Common myeloid progenitor, CD34-positive (primary cell): ENCODE data around the gene SORBS1.

Experiments
- CTCF ChIA-PET: fragments of 350-600 bp; sonication (Branson Sonifier 250); formaldehyde crosslinking; loops from one replicate; lab custom pipeline; 2021; ENCODE audit warnings: antibody characterized with exemption; lab: Charles Lee
- POLR2A ChIA-PET: fragments of 350-600 bp; sonication (Branson Sonifier 250); formaldehyde crosslinking; loops from one replicate; lab custom pipeline; 2021; ENCODE audit warnings: antibody characterized with exemption; lab: Charles Lee
- DNase-seq, 3 donors: peaks; one replicate each; pipeline versions ENCODE4 v3.0.0 to v3.0.0-alpha.2; 2013
- H3K27ac ChIP-seq, 2 experiments: 1 replicate in 1 of 2; 2 replicates in 1 of 2; pipeline ENCODE4 v1.7.0; 2013; ENCODE audit warnings: inconsistent platforms in 2 of 2, low read length in 2 of 2, mild to moderate bottlenecking in 2 of 2, low read depth in 1 of 2, moderate library complexity in 1 of 2; ENCODE audit not compliant: severe bottlenecking in 2 of 2, insufficient read depth in 1 of 2, poor library complexity in 1 of 2
- H3K27me3 ChIP-seq, 5 experiments: replicated peaks in 2 of 5; 1 replicate in 3 of 5; 2 replicates in 2 of 5; pipeline versions ENCODE4 v1.6.1 to v1.7.0; 2013; ENCODE audit warnings: low read length in 4 of 5, mild to moderate bottlenecking in 2 of 5, moderate library complexity in 2 of 5, inconsistent platforms in 1 of 5; ENCODE audit not compliant: insufficient read depth in 5 of 5, control insufficient read depth in 4 of 5
- H3K36me3 ChIP-seq, 4 experiments: 1 replicate in 2 of 4; 2 replicates in 2 of 4; pipeline versions ENCODE4 v1.6.1 to v1.7.0; 2013; ENCODE audit warnings: low read length in 3 of 4, control low read depth in 1 of 4, mild to moderate bottlenecking in 1 of 4; ENCODE audit not compliant: control insufficient read depth in 4 of 4, insufficient read depth in 4 of 4
- H3K4me1 ChIP-seq, 4 experiments: 1 replicate in 3 of 4; 2 replicates in 1 of 4; pipeline versions ENCODE4 v1.6.1 to v1.7.1; 2013; ENCODE audit warnings: low read length in 3 of 4, mild to moderate bottlenecking in 3 of 4, control low read depth in 1 of 4, inconsistent platforms in 1 of 4, moderate library complexity in 1 of 4; ENCODE audit not compliant: control insufficient read depth in 4 of 4, insufficient read depth in 4 of 4; ENCODE audit errors: control extremely low read depth in 1 of 4
- H3K4me3 ChIP-seq, 7 experiments: 1 replicate in 4 of 7; 2 replicates in 3 of 7; pipeline versions ENCODE4 v1.5.1 to v1.7.0; 2013; ENCODE audit warnings: mild to moderate bottlenecking in 7 of 7, low read length in 6 of 7, moderate library complexity in 6 of 7, inconsistent platforms in 2 of 7, low read depth in 2 of 7, control low read depth in 1 of 7; ENCODE audit not compliant: insufficient read depth in 4 of 7, control insufficient read depth in 1 of 7; ENCODE audit errors: extremely low read depth in 1 of 7
- H3K9me3 ChIP-seq, 5 experiments: 1 replicate in 4 of 5; 2 replicates in 1 of 5; pipeline versions ENCODE4 v1.6.1 to v1.7.1; 2013; ENCODE audit warnings: low read length in 4 of 5, mild to moderate bottlenecking in 2 of 5, inconsistent platforms in 1 of 5, low read depth in 1 of 5, moderate library complexity in 1 of 5; ENCODE audit not compliant: control insufficient read depth in 4 of 5, insufficient read depth in 2 of 5; ENCODE audit errors: control extremely low read depth in 1 of 5
- WGBS: methylation state at CpG from one replicate; pipeline ENCODE4 v1.1.5; 2013; ENCODE audit not compliant: insufficient coverage; 5-methylcytosine and 5-hydroxymethylcytosine counted together

SORBS1 gene

DNA sequence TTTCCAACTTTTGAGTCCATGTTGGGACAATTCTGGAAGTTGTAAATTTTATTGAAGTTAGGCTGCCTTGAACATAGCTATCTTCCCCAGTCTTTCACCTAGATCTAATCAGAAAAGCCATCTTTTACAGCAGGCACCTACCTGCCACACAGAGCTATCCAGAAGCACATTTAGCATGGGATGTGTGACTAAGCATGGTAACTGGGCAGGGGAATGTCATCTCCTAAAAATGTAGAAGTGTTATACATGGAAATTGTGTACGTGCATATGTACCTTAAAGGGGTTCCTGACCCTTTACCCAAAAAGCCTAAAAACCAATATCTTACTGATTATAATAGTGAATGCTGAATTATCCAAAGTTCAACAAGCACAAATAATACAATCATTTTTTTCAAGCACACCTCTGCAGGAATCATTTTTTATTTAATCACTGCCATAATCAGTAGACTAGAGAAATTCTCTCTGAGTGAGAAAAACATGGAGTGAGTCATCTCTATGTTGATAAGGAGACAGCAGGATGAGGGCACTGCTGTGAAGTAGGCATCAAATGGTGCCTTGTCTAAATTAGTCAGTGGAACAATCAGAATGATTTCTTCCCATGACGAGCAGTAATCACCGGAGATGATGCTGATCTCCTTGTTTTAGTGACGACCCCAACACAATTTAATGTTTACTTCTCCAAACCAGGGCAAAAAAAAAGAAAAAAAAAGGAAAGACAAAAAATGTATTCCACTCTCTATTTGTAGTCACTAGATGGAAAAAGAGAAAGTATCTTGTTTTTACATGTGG is 75.9 kb downstream of the SORBS1 start:
- H3K4me3 ChIP-seq = no peak overlapping the region
- no peaks in the 10 kb centered on the region for H3K27me3 ChIP-seq
- no peak overlapping the region for H3K27ac ChIP-seq
- CTCF ChIA-PET = interaction anchor here (0.6 kb wide), 1 partner anchor 54 kb away, joined by 3 read pairs; no protein-coding TSS in a partner anchor
- no peak for DNase-seq
- H3K36me3 ChIP-seq = no peaks in the 10 kb centered on the region
- WGBS = no CpG with 5 or more reads among the region's 4 CpGs
- H3K4me1 ChIP-seq = peaks cover 0 to 2% (median under 1%) of the 10 kb centered on the region in 4 experiments
- POLR2A ChIA-PET = no interaction called here
- no peaks in the 10 kb centered on the region for H3K9me3 ChIP-seq

DNA sequence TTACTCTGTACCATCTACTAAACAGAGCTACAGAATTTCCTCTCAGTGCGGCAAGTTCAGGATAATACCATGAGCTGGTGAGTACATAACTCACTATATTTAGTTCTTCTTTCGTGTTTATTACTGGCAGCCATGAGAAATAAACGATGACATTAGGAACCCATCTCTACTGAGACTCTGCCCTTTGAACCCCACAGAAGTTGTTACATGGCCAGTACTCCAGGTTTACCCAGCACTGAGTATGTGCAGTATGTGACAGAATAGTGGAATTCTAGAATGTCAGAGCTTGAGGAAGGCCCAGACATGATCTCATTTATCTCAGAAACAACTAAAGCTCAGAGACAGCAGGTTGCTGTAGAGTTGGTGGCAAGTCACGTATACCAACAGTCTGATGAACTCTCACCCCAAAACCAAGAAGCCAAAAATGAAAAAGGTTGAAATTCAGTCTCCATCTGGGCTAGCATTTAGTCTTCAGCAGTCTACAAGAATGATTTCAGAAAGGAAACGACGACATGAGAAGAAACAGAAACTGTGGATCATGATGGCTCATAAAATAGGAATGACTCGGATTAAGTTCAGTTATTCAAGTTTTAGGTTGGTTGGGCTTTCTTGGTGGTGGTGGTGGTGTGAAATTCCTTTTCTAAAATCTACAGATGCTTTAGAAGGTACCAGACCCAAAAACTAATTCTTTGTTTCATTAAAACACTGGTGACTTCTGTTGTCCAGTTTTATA is 78.5 kb downstream of the SORBS1 start:
- Histone ChIP-seq H3K27ac (no peak overlapping the region), H3K4me1 (peaks cover 0 to 5% (median 2%) of the 10 kb centered on the region in 4 experiments), H3K9me3 (no peaks in the 10 kb centered on the region), H3K36me3 (no peaks in the 10 kb centered on the region), H3K27me3 (no peaks in the 10 kb centered on the region), H3K4me3 (no peak overlapping the region)
- ChIA-PET CTCF (interaction anchor here (1.0 to 1.2 kb wide), 2 partner anchors 11 to 121 kb away, joined by 3 read pairs; no protein-coding TSS in a partner anchor), POLR2A (no interaction called here)
- WGBS = 97% methylated on average over 6 of the region's 7 CpGs
- no peak for DNase-seq

DNA sequence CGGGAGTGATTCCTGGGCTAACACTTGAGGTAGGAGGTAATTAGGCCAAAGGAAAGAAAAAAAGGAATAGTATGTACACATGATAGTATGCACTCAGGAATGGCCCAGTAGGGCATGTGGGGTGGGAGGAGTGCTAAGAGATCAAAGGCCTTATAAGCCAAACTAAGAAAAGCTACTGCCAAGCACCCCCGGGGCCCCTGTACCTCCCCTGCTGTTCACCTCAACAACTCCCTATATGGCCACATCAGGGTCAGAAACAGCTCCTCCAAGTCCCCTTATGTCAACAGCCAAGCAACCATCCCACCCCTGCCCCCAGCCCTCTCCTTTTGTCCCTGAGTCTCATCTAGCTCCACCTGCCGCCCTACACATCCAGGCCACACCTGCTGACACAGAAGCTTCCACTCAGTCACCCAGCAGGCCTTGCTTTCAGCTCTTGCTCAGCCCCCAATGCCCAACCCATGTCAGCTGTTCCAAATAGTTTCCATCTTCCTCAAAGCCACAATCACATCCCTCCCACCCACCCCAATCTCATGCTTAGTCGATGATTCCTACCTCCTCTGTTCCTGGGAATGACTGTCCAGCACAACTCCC is 80.2 kb downstream of the SORBS1 start:
- DNase-seq = no peak
- Histone ChIP-seq H3K27me3 (no peaks in the 10 kb centered on the region), H3K36me3 (no peaks in the 10 kb centered on the region), H3K4me3 (no peak overlapping the region), H3K27ac (no peak overlapping the region), H3K4me1 (peaks cover 0 to 5% (median 2%) of the 10 kb centered on the region in 4 experiments), H3K9me3 (no peaks in the 10 kb centered on the region)
- ChIA-PET POLR2A (no interaction called here), CTCF (interaction anchor here (0.6 to 0.9 kb wide), 2 partner anchors 35 kb away, joined by 3 to 4 read pairs; no protein-coding TSS in a partner anchor)
- 95% methylated on average over 4 of the region's 4 CpGs for WGBS

DNA sequence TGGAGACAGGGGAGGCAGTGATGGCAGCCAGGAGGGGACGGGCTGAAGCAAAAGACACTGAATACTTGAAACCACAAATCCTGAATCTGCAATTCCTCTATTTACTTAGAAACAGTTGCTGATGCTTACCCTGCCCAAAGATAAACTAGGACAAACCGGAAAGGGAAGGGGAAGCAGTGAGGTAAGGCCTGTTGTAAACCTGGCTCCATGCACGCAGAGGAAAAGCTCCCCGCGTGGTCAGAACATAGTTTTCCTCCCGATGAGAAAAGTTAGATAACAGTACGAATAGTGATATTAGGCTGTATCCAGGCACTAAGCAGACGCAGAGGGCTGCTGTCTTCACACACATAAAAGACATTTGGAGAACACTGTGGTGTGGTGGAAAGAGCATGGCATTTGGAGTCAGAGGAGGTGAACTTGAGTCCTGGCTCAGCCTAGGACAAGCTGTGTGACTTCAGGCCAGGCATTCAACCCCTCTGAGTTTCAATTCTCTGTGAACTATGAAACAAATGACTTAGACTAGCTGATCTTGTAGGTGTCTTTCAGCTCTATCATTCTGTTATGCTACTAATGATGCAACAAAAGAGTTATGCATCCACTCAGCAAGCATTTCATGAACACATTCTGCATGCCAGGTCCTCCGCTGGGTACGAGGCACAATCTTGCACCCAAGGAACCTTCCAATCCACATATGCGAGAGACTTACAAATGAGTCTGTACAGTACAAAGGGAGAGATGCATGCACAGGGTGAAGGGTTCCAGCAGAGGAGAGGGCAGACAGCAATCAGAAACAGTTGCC is 80.9 kb downstream of the SORBS1 start:
- 88% methylated on average over 8 of the region's 11 CpGs for WGBS
- H3K9me3 ChIP-seq = no peaks in the 10 kb centered on the region
- H3K27me3 ChIP-seq = no peaks in the 10 kb centered on the region
- H3K4me3 ChIP-seq = no peak overlapping the region
- H3K36me3 ChIP-seq = no peaks in the 10 kb centered on the region
- peaks cover 0 to 5% (median 2%) of the 10 kb centered on the region in 4 experiments for H3K4me1 ChIP-seq
- no peak overlapping the region for H3K27ac ChIP-seq
- peak; percentile 27 to 66 (median 63) for DNase-seq
- ChIA-PET POLR2A (no interaction called here), CTCF (interaction anchor here (0.6 to 1.3 kb wide), 3 partner anchors 23 to 36 kb away, joined by 3 to 4 read pairs (median 3); no protein-coding TSS in a partner anchor)

DNA sequence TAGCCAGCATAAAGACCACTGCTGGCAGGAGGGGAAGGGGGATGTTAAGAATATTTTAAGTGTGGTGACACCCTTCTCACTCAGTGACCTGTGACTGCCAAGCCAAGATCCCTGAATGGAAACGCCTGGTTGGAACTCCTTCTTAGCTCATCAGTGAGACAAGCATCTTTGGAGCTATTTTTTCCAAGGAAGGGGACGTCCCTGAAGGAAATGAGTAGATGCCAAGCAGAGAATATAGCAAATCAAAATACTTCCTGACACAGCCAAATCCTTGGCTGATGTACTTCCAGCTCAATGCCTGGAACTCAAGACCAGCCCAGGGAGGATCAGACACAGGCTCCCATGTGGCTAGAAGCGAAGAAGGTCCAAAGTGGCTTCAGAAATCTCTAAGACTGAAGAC is 82.2 kb downstream of the SORBS1 start:
- POLR2A ChIA-PET = interaction anchor here (0.6 kb wide), 1 partner anchor 52 kb away, joined by 3 read pairs; no protein-coding TSS in a partner anchor
- CTCF ChIA-PET = interaction anchor here (0.7 to 1.5 kb wide), 5 partner anchors 17 to 123 kb away, joined by 3 read pairs; no protein-coding TSS in a partner anchor
- WGBS = no CpG with 5 or more reads among the region's 3 CpGs

DNA sequence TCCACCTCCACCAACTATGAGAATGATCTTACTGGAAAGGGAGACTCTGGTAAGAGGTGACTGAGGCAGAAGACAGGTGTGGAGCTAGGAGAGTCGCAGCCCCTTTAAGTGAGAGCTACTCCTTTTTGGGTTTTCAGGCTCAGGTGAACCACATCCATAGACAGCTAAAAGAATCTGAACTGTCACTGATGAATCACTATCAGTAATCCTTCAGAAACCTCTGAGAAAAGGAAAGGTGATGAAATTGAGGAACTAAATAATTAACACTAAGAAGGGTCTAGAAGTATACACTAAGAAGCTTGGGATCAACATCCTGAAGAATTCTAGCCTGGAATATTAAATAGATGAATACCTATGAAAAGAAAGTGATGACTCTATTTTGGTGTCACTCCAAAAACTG is 83.0 kb downstream of the SORBS1 start:
- POLR2A ChIA-PET = no interaction called here
- Histone ChIP-seq H3K27me3 (no peaks in the 10 kb centered on the region), H3K36me3 (no peaks in the 10 kb centered on the region), H3K9me3 (no peaks in the 10 kb centered on the region), H3K4me1 (peaks cover 0 to 5% (median 2%) of the 10 kb centered on the region in 4 experiments), H3K27ac (no peak overlapping the region), H3K4me3 (no peak overlapping the region)
- no CpG with 5 or more reads among the region's 1 CpG for WGBS
- no peak for DNase-seq
- CTCF ChIA-PET = interaction anchor here (0.7 to 1.8 kb wide), 9 partner anchors 9 to 125 kb away, joined by 3 to 5 read pairs (median 3); no protein-coding TSS in a partner anchor

More for the DNA sequence above, 82.2 kb downstream of the SORBS1 start:
- no peaks in the 10 kb centered on the region for H3K9me3 ChIP-seq
- DNase-seq = no peak
- no peak overlapping the region for H3K27ac ChIP-seq
- H3K4me1 ChIP-seq = peaks cover 0 to 5% (median 2%) of the 10 kb centered on the region in 4 experiments
- no peaks in the 10 kb centered on the region for H3K36me3 ChIP-seq
- no peaks in the 10 kb centered on the region for H3K27me3 ChIP-seq
- no peak overlapping the region for H3K4me3 ChIP-seq
